DOHH2 (cell line): Measurements from ENCODE around the gene MAP1B.

Experiments
- H3F3A ChIP-seq: fragments of 200-600 bp; sonication (generic), shearing (Covaris generic); 2 replicates; pipeline ENCODE4 v1.6.0; 2016; ENCODE audit warnings: antibody characterized with exemption, mild to moderate bottlenecking; ENCODE audit not compliant: control insufficient read depth, insufficient read depth
- H3K27ac ChIP-seq: fragments of 200-600 bp; sonication (generic); 2 replicates; pipeline ENCODE4 v1.5.1; 2014; ENCODE audit warnings: low read depth, mild to moderate bottlenecking, low read length, moderate library complexity
- H3K27me3 ChIP-seq: fragments of 200-600 bp; sonication (generic); 2 replicates; pipeline ENCODE4 v1.6.1; 2014; ENCODE audit warnings: mild to moderate bottlenecking, low read length, mixed read lengths; ENCODE audit not compliant: control insufficient read depth
- H3K36me3 ChIP-seq: fragments of 200-600 bp; sonication (generic); 2 replicates; pipeline ENCODE4 v1.6.1; 2014; ENCODE audit warnings: mild to moderate bottlenecking, low read length, moderate library complexity, mixed read lengths; ENCODE audit not compliant: control insufficient read depth
- H3K4me1 ChIP-seq: fragments of 200-600 bp; sonication (generic); 2 replicates; pipeline ENCODE4 v1.6.1; 2014; ENCODE audit warnings: mild to moderate bottlenecking, low read length, mixed read lengths; ENCODE audit not compliant: control insufficient read depth
- H3K4me2 ChIP-seq: fragments of 200-600 bp; sonication (generic); 2 replicates; pipeline ENCODE4 v1.6.0; 2014; ENCODE audit warnings: mild to moderate bottlenecking, low read length, moderate library complexity
- H3K4me3 ChIP-seq: fragments of 200-600 bp; sonication (generic); 2 replicates; pipeline ENCODE4 v1.5.1; 2014; ENCODE audit warnings: mild to moderate bottlenecking, low read length, mixed read lengths
- H3K79me2 ChIP-seq: fragments of 200-600 bp; sonication (generic); 2 replicates; pipeline ENCODE4 v1.6.1; 2014; ENCODE audit warnings: mild to moderate bottlenecking, low read length, mixed read lengths; ENCODE audit not compliant: control insufficient read depth
- H3K9me2 ChIP-seq: fragments of 200-600 bp; sonication (generic); replicated peaks from 2 replicates; pipeline ENCODE4 v1.6.1; 2014; ENCODE audit warnings: mild to moderate bottlenecking, low read length, mixed read lengths; ENCODE audit not compliant: control insufficient read depth
- H3K9me3 ChIP-seq: fragments of 200-600 bp; sonication (generic); 2 replicates; pipeline ENCODE4 v1.6.1; 2014; ENCODE audit warnings: antibody characterized with exemption, low read length, mixed read lengths; ENCODE audit not compliant: control insufficient read depth, insufficient read depth
- H4K20me1 ChIP-seq: fragments of 200-600 bp; sonication (generic); 2 replicates; pipeline ENCODE4 v1.6.0; 2014; ENCODE audit warnings: low read depth, mild to moderate bottlenecking, antibody characterized with exemption, low read length, moderate library complexity; ENCODE audit not compliant: control insufficient read depth, insufficient read depth
- EZH2phosphoT487 ChIP-seq: fragments of 200-600 bp; sonication (generic); IDR thresholded peaks from 2 replicates; pipeline ENCODE4 v1.6.1; 2017; ENCODE audit warnings: borderline replicate concordance, mild to moderate bottlenecking, antibody characterized with exemption, low read length, moderate library complexity, mixed read lengths
- TF ChIP-seq, protein P1 (sequence below): fragments of 200-600 bp; sonication (generic); IDR thresholded peaks from one replicate; pipeline ENCODE4 v1.5.1; 2014; ENCODE audit warnings: antibody characterized with exemption, mild to moderate bottlenecking, low read depth, low read length; ENCODE audit not compliant: poor library complexity, severe bottlenecking

Gene MAP1B

DNA sequence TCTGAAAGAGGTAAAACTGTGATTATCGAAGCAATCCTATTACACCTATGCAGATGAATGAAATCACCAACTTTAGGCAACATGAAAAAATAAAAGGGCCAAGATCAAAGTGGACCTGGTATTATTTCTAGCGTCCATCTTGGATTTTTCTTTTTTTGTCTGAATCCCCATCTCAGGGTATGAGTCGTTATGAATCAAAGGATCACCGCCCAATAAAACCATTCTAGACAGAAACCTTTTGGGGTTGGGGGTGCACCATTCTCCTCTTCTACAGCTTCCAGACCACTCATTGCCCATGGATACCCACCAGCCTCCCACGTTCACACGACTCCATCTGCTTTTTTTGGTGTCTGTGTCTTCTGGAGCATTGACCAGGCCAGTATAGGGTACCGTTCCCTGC lies 33.4 kb downstream of the MAP1B start:
- Histone ChIP-seq H4K20me1 (no peaks in the 10 kb centered on the region), H3K36me3 (no peaks in the 10 kb centered on the region), H3K27ac (no peak overlapping the region), H3K4me2 (no peak overlapping the region), H3K79me2 (no peaks in the 10 kb centered on the region), H3K9me2 (no peaks in the 10 kb centered on the region), H3K27me3 (peaks cover 4% of the 10 kb centered on the region; the same call in 1 of the 2 replicates), H3K4me1 (no peaks in the 10 kb centered on the region), H3K4me3 (no peak overlapping the region), H3K9me3 (no peaks in the 10 kb centered on the region), H3F3A (no peaks in the 10 kb centered on the region)
- TF ChIP-seq, protein P1, sequence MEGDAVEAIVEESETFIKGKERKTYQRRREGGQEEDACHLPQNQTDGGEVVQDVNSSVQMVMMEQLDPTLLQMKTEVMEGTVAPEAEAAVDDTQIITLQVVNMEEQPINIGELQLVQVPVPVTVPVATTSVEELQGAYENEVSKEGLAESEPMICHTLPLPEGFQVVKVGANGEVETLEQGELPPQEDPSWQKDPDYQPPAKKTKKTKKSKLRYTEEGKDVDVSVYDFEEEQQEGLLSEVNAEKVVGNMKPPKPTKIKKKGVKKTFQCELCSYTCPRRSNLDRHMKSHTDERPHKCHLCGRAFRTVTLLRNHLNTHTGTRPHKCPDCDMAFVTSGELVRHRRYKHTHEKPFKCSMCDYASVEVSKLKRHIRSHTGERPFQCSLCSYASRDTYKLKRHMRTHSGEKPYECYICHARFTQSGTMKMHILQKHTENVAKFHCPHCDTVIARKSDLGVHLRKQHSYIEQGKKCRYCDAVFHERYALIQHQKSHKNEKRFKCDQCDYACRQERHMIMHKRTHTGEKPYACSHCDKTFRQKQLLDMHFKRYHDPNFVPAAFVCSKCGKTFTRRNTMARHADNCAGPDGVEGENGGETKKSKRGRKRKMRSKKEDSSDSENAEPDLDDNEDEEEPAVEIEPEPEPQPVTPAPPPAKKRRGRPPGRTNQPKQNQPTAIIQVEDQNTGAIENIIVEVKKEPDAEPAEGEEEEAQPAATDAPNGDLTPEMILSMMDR, result no peak
- TF ChIP-seq EZH2phosphoT487, result no peak

DNA sequence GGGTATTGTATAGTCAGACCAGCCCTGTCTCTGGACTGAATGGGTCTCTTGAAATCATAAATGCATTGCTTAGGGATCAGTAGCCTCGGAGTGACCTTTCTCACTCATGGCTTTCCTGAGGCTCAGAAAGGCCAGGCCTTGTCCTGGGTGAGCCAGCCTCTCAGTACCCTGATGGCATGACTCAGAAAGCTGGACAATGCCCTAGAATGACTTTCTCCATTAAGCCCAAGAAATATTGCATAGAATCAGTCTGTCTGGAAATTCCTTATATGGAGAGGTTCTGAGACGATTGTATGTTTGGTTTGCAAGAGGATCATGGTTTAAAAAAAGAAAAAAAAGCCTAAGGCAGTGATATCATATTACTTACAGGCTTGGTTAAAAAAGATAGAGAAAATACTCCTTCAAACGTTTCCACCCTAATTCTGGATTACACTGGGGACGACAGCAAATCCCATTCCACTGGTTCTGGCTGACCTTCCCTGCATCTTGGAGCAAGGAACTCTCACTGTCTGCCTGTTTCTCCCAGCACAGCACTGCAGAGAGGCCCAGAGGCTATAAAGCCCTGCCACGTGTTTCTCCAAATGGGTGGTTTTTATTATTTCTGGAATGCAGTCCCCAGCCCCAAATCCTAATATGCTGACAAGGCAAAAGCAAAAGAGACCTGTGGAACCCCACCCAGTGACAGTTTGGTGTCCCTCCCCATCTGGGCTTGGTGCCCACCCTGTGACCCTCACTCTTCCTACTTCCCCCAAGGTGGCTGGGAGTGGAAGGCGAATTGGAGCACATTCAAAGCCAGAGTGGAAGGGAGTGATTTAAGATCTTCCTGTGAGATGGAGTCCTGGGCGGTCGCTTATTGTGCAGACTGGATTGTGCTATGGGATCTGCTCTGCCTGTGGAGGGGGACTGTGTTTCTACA lies 34.4 kb downstream of the MAP1B start:
- Histone ChIP-seq H3K36me3 (no peaks in the 10 kb centered on the region), H3K9me3 (no peaks in the 10 kb centered on the region), H3K27ac (no peak overlapping the region), H3K9me2 (no peaks in the 10 kb centered on the region), H3K4me2 (no peak overlapping the region), H3K4me1 (no peaks in the 10 kb centered on the region), H4K20me1 (no peaks in the 10 kb centered on the region), H3K79me2 (no peaks in the 10 kb centered on the region), H3K4me3 (no peak overlapping the region), H3K27me3 (no peaks in the 10 kb centered on the region), H3F3A (no peaks in the 10 kb centered on the region)
- TF ChIP-seq EZH2phosphoT487, result no peak
- TF ChIP-seq, protein P1, result no peak

DNA sequence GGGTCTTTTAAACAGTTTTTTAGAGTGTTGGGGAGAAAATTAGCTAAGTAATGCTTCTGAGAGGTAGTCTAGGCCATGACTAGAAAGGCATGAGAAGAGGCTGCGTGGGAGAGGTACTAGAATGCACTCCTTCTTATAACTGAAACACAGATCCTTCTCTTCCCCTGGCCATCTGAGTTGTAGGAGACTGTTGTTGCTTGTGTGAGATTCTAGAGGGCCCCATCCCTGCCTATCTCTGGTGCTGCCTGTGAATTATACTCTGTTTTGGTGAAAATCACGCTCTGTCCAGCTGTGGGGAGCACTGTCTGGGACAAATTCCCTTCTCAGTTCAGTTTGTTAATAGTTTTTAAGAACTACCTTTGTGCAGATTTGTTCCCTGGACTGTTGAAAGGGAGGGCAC lies 37.5 kb downstream of the MAP1B start:
- Histone ChIP-seq H3K27ac (no peak overlapping the region), H3F3A (no peaks in the 10 kb centered on the region), H3K4me2 (no peak overlapping the region), H3K9me2 (no peaks in the 10 kb centered on the region), H3K4me1 (no peaks in the 10 kb centered on the region), H3K9me3 (no peaks in the 10 kb centered on the region), H3K36me3 (no peaks in the 10 kb centered on the region), H3K4me3 (no peak overlapping the region), H3K27me3 (no peaks in the 10 kb centered on the region; the same call in 1 of the 2 replicates), H3K79me2 (no peaks in the 10 kb centered on the region), H4K20me1 (no peaks in the 10 kb centered on the region)
- TF ChIP-seq EZH2phosphoT487, result no peak
- TF ChIP-seq, protein P1, result no peak
